CD4-positive, alpha-beta memory T cell (primary cell): ENCODE results near the gene PBX4. TPM values are rescaled to one million over a fixed set of nuclear protein-coding genes. Genes with fewer than 3 reads are reported as not detected.
A peak's percentile ranks its signal among the peaks of the same experiment; 100 is the strongest.

ENCODE experiments used
- CTCF ChIA-PET: fragments of 350-600 bp; sonication (Branson Sonifier 250); formaldehyde crosslinking; loops from one replicate; lab custom pipeline; 2021; ENCODE audit warnings: inconsistent platforms; ENCODE audit not compliant: partially characterized antibody; lab: Charles Lee
- POLR2A ChIA-PET: fragments of 350-600 bp; sonication (Branson Sonifier 250); formaldehyde crosslinking; loops from one replicate; lab custom pipeline; 2021; ENCODE audit not compliant: partially characterized antibody; lab: Charles Lee
- DNase-seq, 5 donors: peaks; one replicate each; pipeline versions ENCODE4 v3.0.0 to v3.0.0-alpha.2; 2020 to 2022; ENCODE audit warnings: mixed read lengths in 1 of 5
- H3K27ac ChIP-seq: one replicate; pipeline ENCODE4 v1.7.0; 2013; ENCODE audit warnings: low read depth, low read length
- H3K27me3 ChIP-seq: 2 replicates; pipeline ENCODE4 v1.7.0; 2013; ENCODE audit warnings: mild to moderate bottlenecking, low read length, moderate library complexity; ENCODE audit not compliant: insufficient read depth
- H3K36me3 ChIP-seq: 2 replicates; pipeline ENCODE4 v1.7.0; 2013; ENCODE audit warnings: mild to moderate bottlenecking, low read length, moderate library complexity; ENCODE audit not compliant: insufficient read depth
- H3K4me1 ChIP-seq: 2 replicates; pipeline ENCODE4 v1.7.0; 2013; ENCODE audit warnings: mild to moderate bottlenecking, low read length, moderate library complexity; ENCODE audit not compliant: insufficient read depth
- H3K4me3 ChIP-seq, 2 donors: one replicate each; pipeline ENCODE4 v1.7.0; 2013; ENCODE audit warnings: low read length in 2 of 2, mild to moderate bottlenecking in 1 of 2
- H3K9me3 ChIP-seq, 2 donors: one replicate each; pipeline ENCODE4 v1.7.0; 2013; ENCODE audit warnings: low read length in 2 of 2, control low read depth in 1 of 2; ENCODE audit not compliant: control insufficient read depth in 1 of 2
- H3K27ac Mint-ChIP-seq, 7 donors: one replicate each; pipeline ENCODE4 v1.8.0; 2020 to 2021; ENCODE audit warnings: mixed read lengths in 7 of 7, mild to moderate bottlenecking in 6 of 7, inconsistent platforms in 3 of 7, moderate library complexity in 3 of 7
- H3K27me3 Mint-ChIP-seq, 2 donors: one replicate each; pipeline ENCODE4 v1.8.0; 2020 to 2021; ENCODE audit warnings: mixed read lengths in 2 of 2
- H3K36me3 Mint-ChIP-seq, 2 donors: one replicate each; pipeline ENCODE4 v1.8.0; 2020 to 2021; ENCODE audit warnings: mixed read lengths in 2 of 2, inconsistent platforms in 1 of 2, mild to moderate bottlenecking in 1 of 2
- H3K4me1 Mint-ChIP-seq, 4 donors: one replicate each; pipeline ENCODE4 v1.8.0; 2020 to 2021; ENCODE audit warnings: mixed read lengths in 4 of 4, mild to moderate bottlenecking in 1 of 4
- H3K4me3 Mint-ChIP-seq, 8 donors: one replicate each; pipeline ENCODE4 v1.8.0; 2020 to 2021; ENCODE audit warnings: mixed read lengths in 8 of 8, mild to moderate bottlenecking in 7 of 8, moderate library complexity in 6 of 8, inconsistent platforms in 3 of 8
- H3K9me3 Mint-ChIP-seq, 8 donors: one replicate each; pipeline ENCODE4 v1.8.0; 2020 to 2021; ENCODE audit warnings: mixed read lengths in 8 of 8, mild to moderate bottlenecking in 5 of 8, inconsistent platforms in 3 of 8, moderate library complexity in 1 of 8
- intact Hi-C: fragments of 100-400 bp; cut with micrococcal nuclease; formaldehyde crosslinking; loops from one replicate; pipeline ENCODE4 v1.15.1; 2023
- polyA plus RNA-seq, 2 donors: library from polyadenylated mRNA; unstranded; fragments of 300-500 nt; fragmentation: Illumina TruSeq; gene quantifications; one replicate each; pipeline ENCODE4 v1.2.3, GENCODE V29; 2021
- total RNA-seq, 2 experiments: library from RNA; stranded (reverse); gene quantifications; one replicate each; pipeline ENCODE4 v1.2.3, GENCODE V29; 2021

PBX4 gene
- total and polyA plus RNA-seq, 4 experiments from 2014 or later, result 3.9 to 56.3 (median 29.1) TPM

GRCh38 chr19:19634516-19635312, 16.2 kb upstream of the PBX4 start:
- CTCF ChIA-PET, result interaction anchor here (1.8 kb wide), 1 partner anchor 102 kb away, joined by 4 read pairs; no protein-coding TSS in a partner anchor
- Histone ChIP-seq H3K9me3 (no peaks in the 10 kb centered on the region), H3K36me3 (peaks cover 52% of the 10 kb centered on the region), H3K4me1 (peaks cover 9% of the 10 kb centered on the region), H3K27me3 (no peaks in the 10 kb centered on the region), H3K4me3 (no peak overlapping the region), H3K27ac (no peak overlapping the region)
- H3K4me3 Mint-ChIP-seq, result no peak overlapping the region
- DNase-seq, result peak in 1 of 5 donors; percentile 31
- H3K27me3 Mint-ChIP-seq, result no peaks in the 10 kb centered on the region
- H3K36me3 Mint-ChIP-seq, result peaks cover 32 to 61% of the 10 kb centered on the region in 2 donors
- POLR2A ChIA-PET, result interaction anchor here (1.1 to 1.2 kb wide), 2 partner anchors 9 to 34 kb away, joined by 3 read pairs; partner anchors contain the start of gene ZNF101
- peak overlapping the region in 5 of 7 donors; percentile 44 to 92 (median 48) for H3K27ac Mint-ChIP-seq
- intact Hi-C loops, result loop anchor here (5.0 kb wide), 1 partner anchor 37 kb away; no protein-coding TSS in a partner anchor
- peaks cover 8 to 24% (median 15%) of the 10 kb centered on the region in 4 donors for H3K4me1 Mint-ChIP-seq
- no peaks in the 10 kb centered on the region for H3K9me3 Mint-ChIP-seq

- no peak overlapping the region for H3K27ac ChIP-seq
- POLR2A ChIA-PET, result interaction anchor here (0.9 to 1.5 kb wide), 4 partner anchors 10 to 80 kb away, joined by 3 to 6 read pairs (median 3); no protein-coding TSS in a partner anchor
- H3K27me3 Mint-ChIP-seq, result no peaks in the 10 kb centered on the region
- H3K27me3 ChIP-seq, result no peaks in the 10 kb centered on the region
- H3K27ac Mint-ChIP-seq, result peak overlapping the region in 6 of 7 donors; percentile 25 to 92 (median 54)
- peaks cover 8 to 24% (median 14%) of the 10 kb centered on the region in 4 donors for H3K4me1 Mint-ChIP-seq
- peaks cover 48% of the 10 kb centered on the region for H3K36me3 ChIP-seq
- peaks cover 0 to 1% (median 0%) of the 10 kb centered on the region in 8 donors for H3K9me3 Mint-ChIP-seq
- peak in 1 of 5 donors; percentile 22 for DNase-seq
- H3K4me3 Mint-ChIP-seq, result no peak overlapping the region
- peaks cover 32 to 59% of the 10 kb centered on the region in 2 donors for H3K36me3 Mint-ChIP-seq
- CTCF ChIA-PET, result no interaction called here
- H3K4me3 ChIP-seq, result no peak overlapping the region
- intact Hi-C loops, result loop anchor here (5.0 kb wide), 1 partner anchor 37 kb away; no protein-coding TSS in a partner anchor
- H3K4me1 ChIP-seq, result peaks cover 9% of the 10 kb centered on the region
- H3K9me3 ChIP-seq, result no peaks in the 10 kb centered on the region
Measured at GRCh38 chr19:19633711-19634515, 15.4 kb upstream of the PBX4 start.

- DNase-seq, result peak in 1 of 5 donors; percentile 5
- Mint-ChIP-seq H3K4me1 (peaks cover 8 to 32% (median 16%) of the 10 kb centered on the region in 4 donors), H3K27ac (peak overlapping the region in 6 of 7 donors; percentile 11 to 70 (median 48)), H3K27me3 (no peaks in the 10 kb centered on the region), H3K36me3 (peaks cover 28 to 59% of the 10 kb centered on the region in 2 donors), H3K9me3 (peaks cover 0 to 2% (median 0%) of the 10 kb centered on the region in 8 donors), H3K4me3 (no peak overlapping the region)
- Histone ChIP-seq H3K27me3 (no peaks in the 10 kb centered on the region), H3K4me3 (no peak overlapping the region), H3K9me3 (no peaks in the 10 kb centered on the region), H3K36me3 (peaks cover 44% of the 10 kb centered on the region), H3K4me1 (peaks cover 12% of the 10 kb centered on the region), H3K27ac (no peak overlapping the region)
- POLR2A ChIA-PET, result interaction anchor here (0.9 to 1.5 kb wide), 2 partner anchors 30 to 78 kb away, joined by 3 to 6 read pairs; no protein-coding TSS in a partner anchor
- CTCF ChIA-PET, result interaction anchor here (0.7 kb wide), 1 partner anchor 11 kb away, joined by 3 read pairs; the partner anchor contains the start of gene GMIP
- intact Hi-C loops, result loop anchor here (5.0 kb wide), 1 partner anchor 35 kb away; no protein-coding TSS in a partner anchor
Measured at GRCh38 chr19:19632661-19633060, 14.2 kb upstream of the PBX4 start.

GRCh38 chr19:19631346-19631745, 12.9 kb upstream of the PBX4 start:
- Mint-ChIP-seq H3K27ac (peak overlapping the region in 2 of 7 donors; percentile 17 to 94), H3K4me3 (peak overlapping the region in 1 of 8 donors; percentile 21), H3K27me3 (no peaks in the 10 kb centered on the region), H3K36me3 (peaks cover 28 to 59% of the 10 kb centered on the region in 2 donors), H3K4me1 (peaks cover 18 to 44% (median 29%) of the 10 kb centered on the region in 4 donors), H3K9me3 (peaks cover 0 to 2% (median 0%) of the 10 kb centered on the region in 8 donors)
- intact Hi-C loops, result loop anchor here (5.0 kb wide), 1 partner anchor 34 kb away; no protein-coding TSS in a partner anchor
- POLR2A ChIA-PET, result interaction anchor here (1.0 to 1.3 kb wide), 3 partner anchors 12 to 32 kb away, joined by 4 to 8 read pairs (median 6); partner anchors contain the start of genes ATP13A1 and GMIP
- Histone ChIP-seq H3K36me3 (peaks cover 36% of the 10 kb centered on the region), H3K9me3 (no peaks in the 10 kb centered on the region), H3K4me3 (no peak overlapping the region), H3K27me3 (no peaks in the 10 kb centered on the region), H3K27ac (no peak overlapping the region), H3K4me1 (peaks cover 25% of the 10 kb centered on the region)
- DNase-seq, result peak in 1 of 5 donors; percentile 19
- CTCF ChIA-PET, result no interaction called here

- H3K9me3 Mint-ChIP-seq, result peaks cover 0 to 2% (median 0%) of the 10 kb centered on the region in 8 donors
- peaks cover 21 to 43% (median 33%) of the 10 kb centered on the region in 4 donors for H3K4me1 Mint-ChIP-seq
- peak in 1 of 5 donors; percentile 39 for DNase-seq
- Histone ChIP-seq H3K4me1 (peaks cover 28% of the 10 kb centered on the region), H3K9me3 (no peaks in the 10 kb centered on the region), H3K27me3 (no peaks in the 10 kb centered on the region), H3K4me3 (no peak overlapping the region), H3K27ac (no peak overlapping the region), H3K36me3 (peaks cover 32% of the 10 kb centered on the region)
- no peaks in the 10 kb centered on the region for H3K27me3 Mint-ChIP-seq
- ChIA-PET POLR2A (interaction anchor here (1.3 to 6.0 kb wide), 2 partner anchors 30 to 33 kb away, joined by 8 to 75 read pairs; partner anchors contain the start of gene ATP13A1), CTCF (no interaction called here)
- peak overlapping the region in 4 of 7 donors; percentile 37 to 94 (median 50) for H3K27ac Mint-ChIP-seq
- no peak overlapping the region for H3K4me3 Mint-ChIP-seq
- peaks cover 23 to 56% of the 10 kb centered on the region in 2 donors for H3K36me3 Mint-ChIP-seq
- intact Hi-C loops, result loop anchor here (5.0 kb wide), 1 partner anchor 33 kb away; no protein-coding TSS in a partner anchor
Measured at GRCh38 chr19:19630426-19630825, 11.9 kb upstream of the PBX4 start.

- peak overlapping the region in 3 of 7 donors; percentile 23 to 94 (median 37) for H3K27ac Mint-ChIP-seq
- POLR2A ChIA-PET, result interaction anchor here (2.1 to 6.0 kb wide), 2 partner anchors 14 to 30 kb away, joined by 7 to 75 read pairs; partner anchors contain the start of gene GMIP
- peak in 1 of 5 donors; percentile 16 for DNase-seq
Measured at GRCh38 chr19:19630062-19630414, 11.6 kb upstream of the PBX4 start.

More at GRCh38 chr19:19630062-19630414, 11.6 kb upstream of the PBX4 start:
- CTCF ChIA-PET, result no interaction called here
- intact Hi-C loops, result loop anchor here (5.0 kb wide), 1 partner anchor 33 kb away; no protein-coding TSS in a partner anchor
- H3K27ac ChIP-seq, result no peak overlapping the region
- Mint-ChIP-seq H3K9me3 (peaks cover 0 to 2% (median 0%) of the 10 kb centered on the region in 8 donors), H3K36me3 (peaks cover 23 to 54% of the 10 kb centered on the region in 2 donors), H3K4me3 (peak overlapping the region in 1 of 8 donors; percentile 47), H3K4me1 (peaks cover 21 to 39% (median 32%) of the 10 kb centered on the region in 4 donors), H3K27me3 (no peaks in the 10 kb centered on the region)
- peaks cover 28% of the 10 kb centered on the region for H3K36me3 ChIP-seq
- H3K9me3 ChIP-seq, result no peaks in the 10 kb centered on the region
- H3K4me3 ChIP-seq, result no peak overlapping the region
- no peaks in the 10 kb centered on the region for H3K27me3 ChIP-seq
- peaks cover 24% of the 10 kb centered on the region for H3K4me1 ChIP-seq
